ENCODE measurements around the gene ERVK3-1. TPM values are rescaled to one million over a fixed set of nuclear protein-coding genes. Genes with fewer than 3 reads are reported as not detected.
"Not testable (repeated sequence)": the region's sequence is repeated elsewhere in the genome, so short reads cannot be mapped to it uniquely, and the experiment has no call there.

The ERVK3-1 gene
- total RNA-seq, 1 donor from 2014 or later = 18.6 TPM

GRCh38 chr19:58305932-58306323 lies 751 bp downstream of the ERVK3-1 start:
- ATAC-seq = no peak

GRCh38 chr19:58307736-58308135 lies 2.6 kb downstream of the ERVK3-1 start:
- no peak for ATAC-seq

- not testable (repeated sequence) for ATAC-seq
These were observed 5.5 kb downstream of the ERVK3-1 start for GRCh38 chr19:58310685-58311084.

GRCh38 chr19:58311345-58311865 lies 6.2 kb downstream of the ERVK3-1 start:
- ATAC-seq = no peak

- ATAC-seq = no peak
These were observed 10.4 kb downstream of the ERVK3-1 start for GRCh38 chr19:58315580-58315979.

- no peak for ATAC-seq
These were observed 12.4 kb downstream of the ERVK3-1 start for GRCh38 chr19:58317476-58318072.

GRCh38 chr19:58318297-58318696 lies 13.1 kb downstream of the ERVK3-1 start:
- ATAC-seq = no peak

GRCh38 chr19:58319241-58319640 lies 14.1 kb downstream of the ERVK3-1 start:
- ATAC-seq = peak; percentile 90

- ATAC-seq = peak; percentile 34
These were observed 20.3 kb downstream of the ERVK3-1 start for GRCh38 chr19:58325311-58326022.

- no peak for ATAC-seq
These were observed 21.3 kb downstream of the ERVK3-1 start for GRCh38 chr19:58326501-58326913.

- ATAC-seq = peak; percentile 95
These were observed 21.9 kb downstream of the ERVK3-1 start, which contains the start of gene ZSCAN22 for GRCh38 chr19:58326914-58327726. TSS of gene ZSCAN22 (plus strand) at chr19:58326994. CDS start at chr19:58334803, 7,809 bp downstream.

GRCh38 chr19:58328999-58329398 lies 23.8 kb downstream of the ERVK3-1 start:
- no peak for ATAC-seq

- ATAC-seq = no peak
These were observed 25.3 kb downstream of the ERVK3-1 start for GRCh38 chr19:58330458-58330857.

GRCh38 chr19:58332697-58333096 lies 27.5 kb downstream of the ERVK3-1 start:
- ATAC-seq = no peak

- no peak for ATAC-seq
These were observed 29.6 kb downstream of the ERVK3-1 start for GRCh38 chr19:58334691-58335249.

- ATAC-seq = no peak
These were observed 30.5 kb downstream of the ERVK3-1 start for GRCh38 chr19:58335630-58336029.

- ATAC-seq = no peak
These were observed 31.0 kb downstream of the ERVK3-1 start for GRCh38 chr19:58336216-58336615.

GRCh38 chr19:58336820-58337219 lies 31.6 kb downstream of the ERVK3-1 start:
- ATAC-seq = no peak

GRCh38 chr19:58338336-58338735 lies 33.2 kb downstream of the ERVK3-1 start:
- ATAC-seq = no peak

GRCh38 chr19:58338825-58339558 lies 33.8 kb downstream of the ERVK3-1 start:
- ATAC-seq = peak; percentile 7

GRCh38 chr19:58345558-58345957 lies 40.4 kb downstream of the ERVK3-1 start:
- no peak for ATAC-seq

Measured in esophagus mucosa (tissue), 1 donor.